Osteocyte (in vitro differentiated cells): Measurements from ENCODE around the gene KRTAP4-12. TPM values are rescaled to one million over a fixed set of nuclear protein-coding genes. Genes with fewer than 3 reads are reported as not detected.
"Not testable (repeated sequence)": the region's sequence is repeated elsewhere in the genome, so short reads cannot be mapped to it uniquely, and the experiment has no call there.

Source experiments
- DNase-seq: peaks from one replicate; pipeline ENCODE4 v3.0.0; 2021; ENCODE audit warnings: mixed read lengths; ENCODE audit not compliant: unreplicated experiment; ENCODE audit errors: extremely low spot score
- H3K27ac Mint-ChIP-seq: one replicate; pipeline ENCODE4 v1.8.0; 2021; ENCODE audit warnings: mild to moderate bottlenecking, mixed read lengths; ENCODE audit not compliant: unreplicated experiment
- H3K27me3 Mint-ChIP-seq: one replicate; pipeline ENCODE4 v1.8.0; 2021; ENCODE audit warnings: mixed read lengths; ENCODE audit not compliant: unreplicated experiment
- H3K36me3 Mint-ChIP-seq: one replicate; pipeline ENCODE4 v1.8.0; 2021; ENCODE audit warnings: mixed read lengths; ENCODE audit not compliant: unreplicated experiment
- H3K4me1 Mint-ChIP-seq: one replicate; pipeline ENCODE4 v1.8.0; 2021; ENCODE audit warnings: mixed read lengths; ENCODE audit not compliant: unreplicated experiment
- H3K4me3 Mint-ChIP-seq: one replicate; pipeline ENCODE4 v1.8.0; 2021; ENCODE audit warnings: mild to moderate bottlenecking, moderate library complexity, mixed read lengths; ENCODE audit not compliant: unreplicated experiment
- H3K9me3 Mint-ChIP-seq: one replicate; pipeline ENCODE4 v1.8.0; 2021; ENCODE audit warnings: mixed read lengths; ENCODE audit not compliant: unreplicated experiment
- total RNA-seq: library from RNA; stranded (reverse); gene quantifications from 2 replicates; pipeline ENCODE4 v1.2.1, GENCODE V29; 2021
- TF ChIP-seq, protein P1 (sequence below): fragments of 200-600 bp; sonication (generic); IDR thresholded peaks from 2 replicates; pipeline ENCODE4 v1.5.0; 2021; ENCODE audit warnings: antibody characterized with exemption, mild to moderate bottlenecking, moderate library complexity

Gene KRTAP4-12
- total RNA-seq, 1 donor from 2014 or later, result not detected

DNA sequence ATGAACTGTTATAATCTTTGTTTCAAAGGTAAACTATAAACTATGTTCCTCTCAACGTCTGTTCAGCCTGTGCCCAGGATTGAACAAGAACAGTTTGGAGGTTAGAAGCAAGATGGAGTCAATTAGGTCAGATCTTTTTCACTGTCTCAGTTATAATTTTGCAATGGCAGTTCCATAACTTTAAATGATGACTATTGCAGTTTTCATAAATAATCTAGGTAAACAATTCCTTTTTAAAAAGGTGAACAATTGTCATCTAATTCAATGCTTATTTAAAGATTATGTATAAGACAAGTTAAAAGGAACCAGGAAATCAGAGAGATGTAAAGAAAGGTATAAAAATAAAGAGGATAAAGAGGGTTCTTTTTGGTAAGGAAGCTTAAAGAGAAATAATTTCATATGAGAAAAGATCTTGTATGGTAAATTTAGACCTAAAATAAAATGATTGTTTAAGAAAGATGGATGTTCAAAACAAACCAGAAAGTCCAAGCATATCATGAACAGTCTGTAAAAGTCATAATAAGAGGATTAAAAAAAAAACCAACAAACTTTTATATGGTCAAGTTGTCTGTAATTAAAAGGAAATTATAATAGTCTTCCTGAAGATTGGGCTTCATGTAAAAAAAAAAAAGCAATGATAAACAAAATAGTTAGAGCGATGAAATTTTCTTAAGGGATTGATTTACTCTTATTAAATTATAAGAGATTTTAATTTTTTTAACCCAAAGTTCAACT lies 12.7 kb downstream of the KRTAP4-12 start:
- peaks cover 11% of the 10 kb centered on the region for H3K9me3 Mint-ChIP-seq
- no peak overlapping the region for H3K27ac Mint-ChIP-seq
- peaks cover 6% of the 10 kb centered on the region for H3K36me3 Mint-ChIP-seq

DNA sequence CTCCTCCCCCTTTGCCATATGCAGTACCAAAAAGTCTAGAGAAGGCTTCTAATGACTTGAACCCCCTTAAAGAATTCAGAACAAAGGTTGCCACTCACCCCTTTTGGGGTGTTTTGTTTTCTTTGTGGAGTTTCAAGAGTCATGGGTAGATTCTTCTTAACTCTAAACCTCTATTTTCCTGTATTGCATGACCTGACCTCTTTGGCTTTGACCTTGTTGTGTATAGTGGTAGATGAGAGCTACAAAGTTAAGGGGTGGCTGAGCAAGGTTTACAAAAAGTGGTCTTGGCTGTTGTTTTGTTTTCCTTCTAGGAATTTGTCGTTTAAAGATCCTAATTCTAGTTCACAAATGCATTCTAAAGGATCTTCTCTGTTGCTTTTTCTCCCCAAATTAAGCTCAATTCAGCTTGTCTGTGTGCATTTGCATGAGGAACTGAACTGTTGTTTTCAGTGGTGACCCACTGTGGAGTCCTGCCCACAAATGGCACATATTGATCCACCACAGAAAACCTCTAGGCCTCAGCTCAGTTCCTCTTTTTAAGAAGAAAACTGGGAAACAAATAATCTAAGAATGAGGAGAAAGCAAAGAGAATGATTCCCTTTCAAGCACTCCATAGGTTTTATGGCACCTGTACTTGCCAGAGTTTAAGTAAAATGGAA lies 15.1 kb downstream of the KRTAP4-12 start:
- H3K36me3 Mint-ChIP-seq, H3K4me3 Mint-ChIP-seq: not testable (repeated sequence)
- peaks cover 11% of the 10 kb centered on the region for H3K9me3 Mint-ChIP-seq

More for the DNA sequence above, 12.7 kb downstream of the KRTAP4-12 start:
- H3K4me3 Mint-ChIP-seq, result no peak overlapping the region
- no peak for DNase-seq
- TF ChIP-seq, protein P1, sequence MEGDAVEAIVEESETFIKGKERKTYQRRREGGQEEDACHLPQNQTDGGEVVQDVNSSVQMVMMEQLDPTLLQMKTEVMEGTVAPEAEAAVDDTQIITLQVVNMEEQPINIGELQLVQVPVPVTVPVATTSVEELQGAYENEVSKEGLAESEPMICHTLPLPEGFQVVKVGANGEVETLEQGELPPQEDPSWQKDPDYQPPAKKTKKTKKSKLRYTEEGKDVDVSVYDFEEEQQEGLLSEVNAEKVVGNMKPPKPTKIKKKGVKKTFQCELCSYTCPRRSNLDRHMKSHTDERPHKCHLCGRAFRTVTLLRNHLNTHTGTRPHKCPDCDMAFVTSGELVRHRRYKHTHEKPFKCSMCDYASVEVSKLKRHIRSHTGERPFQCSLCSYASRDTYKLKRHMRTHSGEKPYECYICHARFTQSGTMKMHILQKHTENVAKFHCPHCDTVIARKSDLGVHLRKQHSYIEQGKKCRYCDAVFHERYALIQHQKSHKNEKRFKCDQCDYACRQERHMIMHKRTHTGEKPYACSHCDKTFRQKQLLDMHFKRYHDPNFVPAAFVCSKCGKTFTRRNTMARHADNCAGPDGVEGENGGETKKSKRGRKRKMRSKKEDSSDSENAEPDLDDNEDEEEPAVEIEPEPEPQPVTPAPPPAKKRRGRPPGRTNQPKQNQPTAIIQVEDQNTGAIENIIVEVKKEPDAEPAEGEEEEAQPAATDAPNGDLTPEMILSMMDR, result no peak
- H3K4me1 Mint-ChIP-seq, result peaks cover 3% of the 10 kb centered on the region
- no peaks in the 10 kb centered on the region for H3K27me3 Mint-ChIP-seq

DNA sequence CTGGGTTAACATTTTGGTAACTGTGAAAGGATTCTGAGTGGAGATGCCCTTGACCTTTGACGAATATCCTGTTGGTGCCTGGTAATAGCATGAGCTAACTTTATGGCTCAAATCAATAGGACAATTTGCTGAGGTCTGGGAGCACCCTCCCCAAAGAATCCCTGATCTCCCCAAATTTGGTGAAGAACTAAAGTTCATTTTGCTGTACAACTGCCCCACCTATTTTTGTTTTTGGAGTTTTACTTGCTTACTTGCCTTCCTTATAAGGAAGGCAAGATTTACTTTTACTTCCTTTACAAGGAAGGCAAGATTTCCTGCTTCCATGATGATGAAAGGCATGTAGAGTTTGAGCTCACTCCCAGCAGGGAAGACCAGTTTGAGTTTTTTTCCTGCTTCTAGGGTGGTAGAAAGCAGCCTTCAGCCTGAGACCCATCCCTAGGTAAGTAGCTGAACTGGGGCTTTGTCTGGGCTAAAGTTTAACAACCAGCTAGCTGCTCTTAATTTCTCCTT lies 16.0 kb downstream of the KRTAP4-12 start:
- H3K4me3 Mint-ChIP-seq, result no peak overlapping the region
- peaks cover 8% of the 10 kb centered on the region for H3K9me3 Mint-ChIP-seq
- H3K4me1 Mint-ChIP-seq, result peaks cover 29% of the 10 kb centered on the region
- H3K36me3 Mint-ChIP-seq, result peaks cover 6% of the 10 kb centered on the region
- TF ChIP-seq, protein P1, result no peak
- no peaks in the 10 kb centered on the region for H3K27me3 Mint-ChIP-seq
- no peak for DNase-seq
- no peak overlapping the region for H3K27ac Mint-ChIP-seq

More for the DNA sequence above, 15.1 kb downstream of the KRTAP4-12 start:
- H3K4me1 Mint-ChIP-seq, result peaks cover 20% of the 10 kb centered on the region
- H3K27ac Mint-ChIP-seq, H3K27me3 Mint-ChIP-seq, DNase-seq: not testable (repeated sequence)

DNA sequence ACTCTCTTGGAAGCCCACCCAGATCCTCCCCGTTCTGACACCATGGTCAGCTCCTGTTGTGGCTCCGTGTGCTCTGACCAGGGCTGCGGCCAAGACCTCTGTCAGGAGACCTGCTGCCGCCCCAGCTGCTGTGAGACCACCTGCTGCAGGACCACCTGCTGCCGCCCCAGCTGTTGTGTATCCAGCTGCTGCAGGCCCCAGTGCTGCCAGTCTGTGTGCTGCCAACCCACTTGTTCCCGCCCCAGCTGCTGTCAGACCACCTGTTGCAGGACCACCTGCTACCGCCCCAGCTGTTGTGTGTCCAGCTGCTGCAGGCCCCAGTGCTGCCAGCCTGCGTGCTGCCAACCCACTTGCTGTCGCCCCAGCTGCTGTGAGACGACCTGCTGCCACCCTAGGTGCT lies 18.6 kb downstream of the KRTAP4-12 start, which contains the start of gene KRTAP4-9:
TSS of gene KRTAP4-9 (plus strand) at position 43 of the 400 bp plus-strand sequence. CDS start at position 43, 0 bp downstream.
- not testable (repeated sequence) for H3K27me3 Mint-ChIP-seq, H3K9me3 Mint-ChIP-seq, H3K4me3 Mint-ChIP-seq, DNase-seq, H3K36me3 Mint-ChIP-seq
- Mint-ChIP-seq H3K27ac (peak within 1 kb of the TSS; percentile 27), H3K4me1 (peaks cover 30% of the 10 kb centered on the region)

DNA sequence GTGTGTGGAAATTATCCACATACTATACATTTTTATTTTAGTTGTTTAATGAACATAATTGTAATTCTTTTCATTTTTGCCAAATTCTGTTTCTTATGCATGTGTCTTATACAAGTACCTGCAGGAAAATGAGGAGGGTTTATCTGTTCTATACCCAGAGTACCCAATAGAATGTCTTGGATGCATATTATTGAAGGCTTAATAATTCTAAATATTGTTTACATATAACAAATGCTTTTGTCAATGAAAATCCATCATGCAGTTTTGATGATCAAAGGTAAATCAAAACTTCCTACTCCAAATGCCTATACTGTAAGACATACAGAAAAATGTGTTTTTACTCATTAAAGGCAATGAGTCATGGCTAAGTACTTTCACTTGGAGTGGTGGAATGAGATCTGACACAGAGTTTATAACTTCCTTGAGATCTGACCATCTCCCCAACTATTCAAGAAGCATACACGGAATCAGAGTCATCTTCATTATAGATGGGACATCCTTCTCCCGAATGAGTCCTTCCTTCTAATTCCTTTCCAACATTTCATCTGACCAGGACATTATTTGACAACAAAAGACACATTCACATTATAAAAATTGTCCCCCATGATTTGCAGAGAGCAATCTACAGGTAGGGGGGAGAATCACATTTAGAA lies 19.5 kb downstream of the KRTAP4-12 start:
- not testable (repeated sequence) for H3K9me3 Mint-ChIP-seq, H3K4me3 Mint-ChIP-seq, H3K27me3 Mint-ChIP-seq, H3K36me3 Mint-ChIP-seq, DNase-seq
- Mint-ChIP-seq H3K27ac (peak overlapping the region; percentile 27), H3K4me1 (peaks cover 38% of the 10 kb centered on the region)

DNA sequence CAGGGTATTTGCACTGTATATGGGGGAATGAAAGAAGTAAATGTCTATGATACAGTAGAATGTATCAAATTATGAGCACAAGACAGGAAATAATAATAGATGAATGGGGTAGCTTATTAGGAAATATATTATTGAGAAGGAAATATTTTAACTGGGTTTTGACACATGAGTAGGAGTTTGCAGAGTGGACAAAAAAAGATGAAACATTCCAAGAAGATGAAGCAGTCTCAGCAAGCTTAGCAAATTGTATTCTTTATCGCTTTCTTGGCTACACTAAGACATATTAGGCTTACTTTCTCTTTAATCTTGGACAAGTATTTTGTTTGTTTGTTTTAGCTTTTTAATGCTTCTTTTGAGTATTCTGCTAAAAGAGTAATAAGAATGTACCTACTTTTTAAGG lies 20.1 kb downstream of the KRTAP4-12 start:
- TF ChIP-seq, protein P1, result no peak
- H3K4me3 Mint-ChIP-seq, result no peak overlapping the region
- no peak for DNase-seq
- H3K4me1 Mint-ChIP-seq, result peaks cover 40% of the 10 kb centered on the region
- H3K36me3 Mint-ChIP-seq, result no peaks in the 10 kb centered on the region
- H3K27me3 Mint-ChIP-seq, result no peaks in the 10 kb centered on the region
- H3K27ac Mint-ChIP-seq, result no peak overlapping the region
- no peaks in the 10 kb centered on the region for H3K9me3 Mint-ChIP-seq
